ENCODE results near the gene SSC5D. TPM values are rescaled to one million over a fixed set of nuclear protein-coding genes. Genes with fewer than 3 reads are reported as not detected.

SSC5D gene
- total and polyA plus RNA-seq, 9 of the 15 experiments (the other 6 are each of a cell fraction or from before 2014, with no cell fraction given): 0.04 to 0.71 (median 0.14) TPM; not detected in 2

DNA sequence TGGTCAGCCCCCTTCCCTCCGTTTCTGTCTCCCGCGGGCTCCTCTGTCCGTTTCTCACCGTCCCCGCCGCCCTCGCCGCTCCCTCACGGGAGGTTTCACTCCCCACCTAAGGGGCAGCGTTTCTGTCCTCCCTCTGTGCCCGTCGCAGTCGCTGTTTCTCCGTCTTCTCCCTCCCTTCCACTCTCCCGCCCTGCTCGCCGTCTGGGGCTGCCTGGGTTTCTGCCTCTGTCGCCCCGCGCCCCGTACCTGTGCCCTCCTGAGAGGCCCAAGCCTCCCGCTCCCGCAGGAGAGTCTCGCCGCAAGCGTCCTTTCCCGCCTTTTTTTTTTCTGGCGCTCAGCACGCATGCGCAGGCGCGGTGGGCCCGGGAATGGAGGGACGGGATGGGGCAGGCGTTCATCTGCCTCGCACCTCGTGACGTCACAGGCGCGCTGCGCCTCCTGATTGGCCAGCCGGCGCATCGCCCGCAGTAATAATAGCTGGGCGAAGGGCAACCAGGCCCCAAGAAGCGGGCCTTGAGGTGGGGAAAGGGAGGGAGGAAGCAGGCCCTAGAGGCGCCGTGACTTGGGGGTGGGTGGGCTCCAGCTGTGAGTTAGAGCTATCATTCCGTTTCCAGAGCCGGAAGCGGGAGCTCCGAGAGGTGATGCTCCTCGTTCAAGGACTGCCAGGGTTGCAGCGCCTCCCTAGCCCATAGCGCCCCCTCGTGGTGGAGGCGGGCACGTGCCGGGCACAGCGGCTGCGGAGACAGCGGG lies 15.4 kb downstream of the SSC5D start (continued):
- no peak for TF ChIP-seq HMG20B (CRISPR knock-in tag; IDR thresholded peaks at IDR 0.05)
- TF ChIP-seq SMARCC2 (IDR thresholded peaks at IDR 0.05; ENCODE audit: low read depth): no peak
- no peak for TF ChIP-seq FOXK2 (conservative IDR thresholded peaks at IDR 0.05 in 1 of 2, IDR thresholded peaks at IDR 0.05 in 1 of 2; ENCODE audit: low read depth in 2 of 2)
- TF ChIP-seq YY1 (IDR thresholded peaks at IDR 0.05; ENCODE audit: borderline replicate concordance in 1 of 3, control insufficient read depth in 1 of 3, extremely low read depth in 1 of 3, insufficient read depth in 3 of 3, insufficient read length in 1 of 3, insufficient replicate concordance in 2 of 3, low read depth in 1 of 3, low read length in 2 of 3): peak in 1 of 3 experiments; percentile 1
- TF ChIP-seq FOXA1 (IDR thresholded peaks at IDR 0.05; ENCODE audit: borderline replicate concordance): no peak
- TF ChIP-seq FOXO4 (CRISPR knock-in tag; IDR thresholded peaks at IDR 0.05): no peak
- peak; percentile 99 for TF ChIP-seq NR3C1 (CRISPR knock-in tag; IDR thresholded peaks at IDR 0.05)
- TF ChIP-seq CTBP1 (IDR thresholded peaks at IDR 0.05; ENCODE audit: borderline replicate concordance): peak; percentile 87
- no peak for TF ChIP-seq KDM2B (CRISPR knock-in tag; IDR thresholded peaks at IDR 0.05)
- no peak for TF ChIP-seq ZNF57 (CRISPR knock-in tag; IDR thresholded peaks at IDR 0.05)
- no peak for TF ChIP-seq ZNF24 (IDR thresholded peaks at IDR 0.05)
- TF ChIP-seq CEBPB (tag; IDR thresholded peaks at IDR 0.05): no peak
- TF ChIP-seq CHD4 (IDR thresholded peaks at IDR 0.05; ENCODE audit: insufficient read depth, insufficient replicate concordance, low read depth, low read length, poor library complexity, severe bottlenecking): no peak
- no peak for TF ChIP-seq HNRNPH1 (optimal IDR thresholded peaks at IDR 0.05; ENCODE audit: low read depth, low read length)
- TF ChIP-seq ZNF592 (IDR thresholded peaks at IDR 0.05): peak; percentile 71
- TF ChIP-seq ZBTB2 (IDR thresholded peaks at IDR 0.05): peak; percentile 95
- 0 out of 2 replicates have a peak, but pooled peaks have one; percentile 25 for TF ChIP-seq PHF21A (IDR thresholded peaks at IDR 0.05; ENCODE audit: borderline replicate concordance, low read depth)
- no peak for TF ChIP-seq KLF10 (CRISPR knock-in tag; IDR thresholded peaks at IDR 0.05)
- TF ChIP-seq ZNF408 (CRISPR knock-in tag; IDR thresholded peaks at IDR 0.05; ENCODE audit: low read depth): no peak
- TF ChIP-seq ZNF764 (CRISPR knock-in tag; IDR thresholded peaks at IDR 0.05; ENCODE audit: low read depth): no peak
- TF ChIP-seq ARHGAP35 (IDR thresholded peaks at IDR 0.05; ENCODE audit: partially characterized antibody): no peak
- no peak for TF ChIP-seq MCM3 (IDR thresholded peaks at IDR 0.05)
